GM21576 (cell line): ENCODE results near the gene SUSD5.

Experiments
- ATAC-seq: cut with Tn5 transposase; IDR thresholded peaks from one replicate; pipeline ENCODE4 v1.9.1; 2021; ENCODE audit warnings: mild to moderate bottlenecking, moderate library complexity; ENCODE audit not compliant: unreplicated experiment

SUSD5 gene

DNA sequence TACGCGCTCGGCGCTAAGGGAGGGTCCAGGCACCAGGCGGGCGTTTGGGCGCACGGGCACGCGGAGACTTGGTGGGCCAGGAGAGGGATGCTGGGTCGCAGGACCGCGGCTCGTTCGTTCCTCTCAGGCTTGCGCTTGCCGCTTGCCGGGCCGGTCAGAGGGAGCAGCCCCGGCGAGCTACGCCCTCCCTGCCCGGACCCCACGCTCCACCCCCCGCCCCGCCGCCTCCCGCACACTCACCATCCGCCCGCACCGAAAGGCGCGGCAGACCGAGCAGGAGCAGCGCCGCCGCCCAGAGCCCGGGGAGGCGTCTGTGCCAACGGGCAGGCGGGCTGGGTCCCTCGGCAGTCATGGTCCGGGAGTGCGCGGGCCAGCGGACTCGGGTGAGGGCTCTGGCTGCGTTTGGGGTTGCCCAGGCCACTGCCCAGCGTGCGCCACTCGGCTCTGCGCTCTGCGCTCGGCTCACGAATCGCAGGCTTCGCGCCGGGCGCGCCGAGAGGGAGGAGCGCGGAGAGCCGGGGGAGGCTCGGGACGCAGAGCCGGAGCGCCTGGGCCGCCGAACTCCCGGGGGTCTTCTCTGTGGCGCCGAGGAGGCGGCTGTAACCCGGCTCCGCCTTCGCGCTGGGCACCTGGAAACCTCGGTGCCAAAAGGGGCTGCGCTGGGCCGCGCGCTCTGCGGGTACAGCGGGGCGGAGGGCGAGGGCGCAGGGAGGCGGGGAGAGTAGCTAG is at the start of gene SUSD5:
SUSD5 (minus strand) TSS at position 365 of the 729 bp plus-strand sequence; CDS start at position 352, 13 bp downstream.
- ATAC-seq, result no peak

DNA sequence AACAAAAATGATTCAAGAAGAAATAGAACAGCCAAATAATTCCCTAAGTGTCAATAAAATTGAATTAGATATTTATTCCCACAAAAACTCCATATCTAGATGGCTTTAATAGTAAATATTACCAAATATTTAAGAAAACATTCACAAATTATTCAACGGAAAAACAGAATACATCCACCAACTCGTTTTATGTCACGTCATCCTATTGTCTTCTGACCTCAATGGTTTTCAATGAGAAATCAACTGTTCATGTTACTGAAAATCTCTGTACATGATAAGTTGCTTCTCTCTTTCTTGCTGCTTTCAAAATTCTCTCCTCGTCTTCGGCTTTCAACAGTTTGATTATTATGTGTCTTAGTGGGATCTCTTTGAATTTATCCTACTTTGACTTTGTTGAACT is 41.5 kb upstream of the SUSD5 start:
- ATAC-seq, result no peak

DNA sequence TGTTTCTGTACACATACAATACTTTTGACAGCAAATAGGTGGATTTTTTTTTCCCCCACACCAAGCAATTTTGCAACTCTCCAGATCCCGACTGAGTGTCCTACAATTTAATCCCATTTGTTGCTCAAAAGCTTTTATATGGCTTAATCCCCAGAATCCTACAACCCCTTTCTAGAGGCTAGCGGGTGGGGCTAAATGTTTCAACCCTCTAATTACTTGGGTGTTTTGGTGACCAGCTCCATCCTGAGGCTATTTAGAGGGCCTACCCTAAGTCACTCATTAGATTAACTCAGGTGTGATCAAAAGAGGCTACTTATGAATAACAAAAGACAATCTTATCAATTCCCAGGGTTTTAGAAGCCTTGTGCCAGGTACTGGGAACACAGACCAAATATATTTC is 37.6 kb upstream of the SUSD5 start:
- no peak for ATAC-seq

DNA sequence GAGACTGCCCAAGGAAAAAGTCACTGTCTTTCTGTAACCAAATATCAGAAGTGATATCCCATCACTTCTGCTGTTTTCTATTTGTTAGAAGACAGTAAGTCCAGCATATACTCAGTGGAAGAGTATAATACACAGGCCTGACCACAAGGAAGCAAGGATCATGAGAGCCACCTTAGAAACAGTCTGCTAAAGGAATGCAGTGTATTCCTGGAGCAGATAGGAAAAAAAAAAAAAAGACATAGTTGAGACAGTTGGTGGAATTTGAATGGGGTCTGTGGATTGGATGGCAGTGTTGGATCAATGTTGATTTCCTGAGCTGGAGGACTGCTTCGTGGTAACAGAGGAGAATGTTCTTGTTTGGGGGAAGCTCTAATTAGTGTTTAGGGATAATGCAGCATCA is 32.1 kb upstream of the SUSD5 start:
- no peak for ATAC-seq

DNA sequence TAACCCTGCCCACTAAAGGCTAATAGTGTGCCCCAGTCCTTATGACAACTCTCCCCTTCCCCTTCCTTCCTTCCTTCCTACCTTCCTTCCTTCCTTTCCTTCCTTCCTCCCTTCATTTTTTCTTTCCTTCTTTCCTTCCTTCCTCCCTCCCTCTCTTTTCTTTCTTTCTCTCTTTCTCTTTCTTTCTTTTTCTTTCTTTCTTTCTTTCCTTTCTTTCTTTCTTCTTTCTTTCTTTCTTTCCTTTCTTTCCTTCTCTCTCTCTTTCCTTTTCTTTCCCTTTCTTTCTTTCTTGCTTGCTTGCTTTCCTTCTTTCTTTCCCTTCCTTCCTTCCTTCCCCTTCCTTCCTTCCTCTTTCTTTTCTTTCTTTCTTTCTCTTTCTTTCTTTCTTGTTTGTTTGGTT is 28.2 kb upstream of the SUSD5 start:
- ATAC-seq, result no peak

DNA sequence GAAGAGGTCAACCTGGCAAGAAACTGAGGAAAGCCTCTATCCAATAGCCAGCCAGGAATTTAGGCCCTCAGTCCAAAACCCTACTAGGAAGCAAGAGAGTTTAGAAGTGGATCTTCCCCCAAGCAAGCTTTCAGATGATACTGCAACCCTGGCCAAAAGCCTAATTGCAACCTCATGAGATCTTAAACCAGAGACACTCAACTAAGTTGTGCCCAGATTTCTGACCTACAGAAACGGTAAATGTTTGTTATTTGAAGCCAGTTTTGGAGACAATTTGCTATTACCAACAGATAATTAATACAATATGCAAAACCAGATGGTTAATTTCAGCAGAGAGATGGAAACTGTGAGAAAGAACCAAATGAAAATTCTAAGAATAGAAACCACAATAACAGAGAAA is 21.7 kb upstream of the SUSD5 start:
- no peak for ATAC-seq

DNA sequence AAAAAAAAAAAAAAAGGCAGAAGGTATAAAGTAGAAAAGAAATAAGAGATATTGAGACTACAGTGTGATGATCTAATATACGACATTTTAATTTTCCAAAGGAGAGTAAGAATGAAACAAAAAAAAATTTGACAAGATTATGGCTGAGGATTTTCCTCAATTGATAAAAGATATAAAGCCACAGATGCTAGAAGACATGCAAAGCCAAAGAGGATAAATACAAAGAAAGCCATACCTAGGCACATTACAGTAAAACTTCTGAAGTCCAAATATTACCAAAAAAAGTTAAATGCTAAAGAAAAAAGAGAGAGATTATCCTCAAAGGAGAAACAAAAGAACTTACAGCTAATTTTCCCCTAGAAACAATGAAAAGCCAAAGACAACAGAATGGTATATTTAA is 20.3 kb upstream of the SUSD5 start:
- no peak for ATAC-seq

DNA sequence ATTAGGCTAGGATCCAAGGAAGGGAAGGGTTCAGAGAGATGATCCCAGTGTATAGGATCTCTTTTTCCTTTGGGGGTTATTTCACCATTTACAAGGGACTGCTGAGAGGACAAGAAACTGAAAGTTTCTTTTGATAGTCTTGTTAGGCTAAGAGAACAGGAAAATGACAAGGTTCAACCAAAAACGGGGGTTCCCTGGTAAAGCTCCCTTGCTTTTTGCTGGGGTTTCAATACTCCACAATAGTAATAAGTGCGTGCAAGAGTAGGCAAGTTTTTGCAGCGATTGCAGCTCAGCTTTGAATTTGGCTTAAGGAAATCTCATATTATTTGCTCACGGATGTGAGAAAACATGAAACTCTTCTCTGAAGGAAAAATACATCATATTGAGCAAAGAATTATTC is 18.8 kb upstream of the SUSD5 start:
- no peak for ATAC-seq

DNA sequence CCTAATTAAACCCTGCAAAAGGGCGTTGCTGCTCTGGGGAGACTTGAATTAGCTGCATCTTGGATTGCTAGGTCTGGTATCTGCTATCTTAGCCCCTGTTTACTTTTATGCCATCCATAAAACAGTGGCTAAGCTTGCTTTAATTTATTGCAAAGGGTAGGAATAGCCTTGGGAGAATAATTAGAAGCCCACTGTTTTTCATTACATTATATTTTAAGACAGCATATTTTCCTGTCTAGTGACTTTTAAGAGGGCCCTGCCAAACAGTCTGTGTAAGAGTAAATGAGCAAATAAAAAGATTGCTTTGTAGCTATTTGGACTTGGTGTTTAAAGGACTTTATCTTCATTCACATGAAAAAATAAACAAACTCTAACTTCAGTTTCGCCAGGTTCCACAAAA is 17.4 kb upstream of the SUSD5 start:
- ATAC-seq, result no peak

DNA sequence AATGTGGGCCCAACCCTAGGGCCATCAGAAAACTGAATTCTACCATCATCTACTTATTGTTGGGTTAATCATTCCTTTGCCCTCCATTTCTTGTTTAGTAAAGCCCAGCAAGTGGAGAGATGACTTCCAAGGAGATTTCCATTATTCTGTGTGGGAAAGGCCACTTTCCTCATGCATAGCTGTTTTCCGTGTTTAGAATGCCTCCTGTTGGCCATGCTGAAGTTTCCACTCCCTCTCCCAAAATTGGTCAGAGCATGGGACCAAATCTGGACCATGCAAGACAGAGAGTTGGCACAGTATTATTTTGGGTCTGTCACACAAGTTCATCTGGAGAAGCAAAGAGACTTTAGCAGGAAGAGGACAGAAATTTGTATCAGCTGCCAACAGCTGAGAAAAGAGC is 15.3 kb upstream of the SUSD5 start:
- ATAC-seq, result no peak

DNA sequence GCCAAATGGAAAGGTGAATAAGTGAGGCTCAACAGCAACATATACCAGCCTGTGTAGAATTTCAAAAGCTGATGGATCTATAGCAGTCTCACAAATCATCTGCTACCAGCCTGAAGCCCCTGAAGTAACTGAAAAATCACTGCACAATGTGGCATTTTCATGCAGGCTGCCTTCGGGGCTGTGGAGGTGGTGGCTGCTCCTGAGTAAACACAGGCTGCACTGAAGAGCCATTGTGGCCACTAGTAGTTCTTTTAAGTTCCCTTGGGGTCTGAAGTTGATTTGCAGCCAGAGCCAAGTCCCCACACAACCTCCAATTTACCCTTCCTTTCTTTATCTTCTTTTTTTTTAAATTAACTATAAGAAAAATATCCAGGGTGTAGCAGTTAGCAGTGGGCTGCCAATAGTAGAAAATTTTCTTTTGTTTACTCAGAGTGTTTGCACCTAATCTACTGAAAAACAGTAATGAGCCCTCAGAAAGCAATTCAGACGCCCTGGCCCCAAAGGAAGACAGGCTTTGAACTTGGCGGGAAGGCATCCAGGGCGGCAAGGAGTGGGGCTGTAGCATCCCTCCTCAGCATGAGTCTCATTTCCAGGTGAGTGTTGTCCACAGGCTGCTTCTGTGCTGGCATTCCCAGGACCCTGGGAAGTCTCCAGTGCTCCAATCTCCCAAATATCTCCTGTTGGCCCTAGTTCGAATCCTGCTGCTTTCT is 13.3 kb upstream of the SUSD5 start:
- ATAC-seq, result no peak

DNA sequence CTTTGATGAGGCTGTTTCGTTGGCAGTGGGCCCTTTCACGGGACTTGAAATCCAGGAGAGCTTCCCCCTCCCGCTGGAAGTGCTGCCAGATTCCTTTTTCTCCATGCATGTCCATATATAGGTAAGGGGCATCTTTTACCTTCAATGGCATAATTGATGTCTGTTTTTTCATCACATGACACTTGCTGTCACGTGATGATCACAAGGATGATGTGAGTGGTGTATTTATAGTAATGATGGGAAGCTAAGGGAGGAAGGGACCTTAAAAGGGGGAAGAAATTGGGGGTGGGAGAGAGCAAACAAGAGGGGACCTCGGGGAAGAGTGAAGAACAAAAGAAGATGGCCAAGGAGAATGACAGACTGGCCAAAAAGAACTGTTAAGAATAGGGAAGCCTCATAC is 11.3 kb upstream of the SUSD5 start:
- no peak for ATAC-seq

DNA sequence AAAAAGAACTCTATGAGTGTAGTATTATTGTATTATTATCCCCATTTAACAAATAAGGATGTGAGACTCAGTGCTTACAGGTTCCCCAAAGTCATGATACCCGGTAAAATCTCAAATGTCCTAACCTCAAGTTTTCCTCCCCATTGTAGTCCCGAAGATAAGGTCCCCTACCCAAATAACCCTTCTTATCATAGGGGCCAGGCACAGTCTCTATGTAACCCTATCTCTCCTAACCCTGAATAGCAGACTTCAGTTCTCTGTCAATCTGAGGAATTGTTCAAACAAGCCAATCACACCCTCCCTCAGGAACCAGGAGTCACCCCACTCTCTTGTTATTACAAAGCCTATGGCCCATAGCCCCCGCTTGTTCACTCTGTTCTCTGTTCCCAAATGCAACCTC is 10.5 kb upstream of the SUSD5 start:
- no peak for ATAC-seq

DNA sequence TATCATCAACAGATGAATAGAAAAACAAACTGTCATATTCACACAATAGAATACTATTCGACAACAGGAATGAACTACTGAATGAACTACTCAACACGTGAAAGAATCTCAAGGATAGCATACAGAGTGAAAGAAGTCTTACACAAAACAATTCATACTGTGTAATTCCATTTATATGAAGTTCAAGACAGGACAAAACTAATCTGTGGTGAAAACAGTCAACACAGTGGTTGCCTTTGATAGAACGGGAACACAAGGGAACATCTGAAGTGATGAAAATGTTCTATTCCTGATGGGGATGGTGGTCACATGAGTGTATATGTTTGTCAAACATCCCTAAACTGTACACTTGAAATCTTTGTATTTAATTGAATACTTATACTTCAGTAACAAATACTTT is 2.6 kb upstream of the SUSD5 start:
- no peak for ATAC-seq

DNA sequence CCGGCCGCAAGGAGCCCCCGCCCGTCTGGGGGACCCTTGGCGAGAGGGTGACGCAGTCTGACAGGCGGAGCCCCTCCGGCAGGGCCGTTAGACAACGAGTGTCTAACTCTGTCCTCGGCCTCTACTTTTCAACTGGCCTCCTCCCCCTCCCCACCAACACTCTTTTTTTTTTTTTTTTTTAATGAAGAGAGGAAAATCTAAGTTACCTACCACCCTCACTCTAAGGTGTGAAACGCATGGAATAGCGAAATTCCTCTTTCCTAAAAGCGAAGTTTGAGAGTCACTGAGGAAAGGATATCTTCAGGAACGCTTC is 521 bp upstream of the SUSD5 start:
- no peak for ATAC-seq

DNA sequence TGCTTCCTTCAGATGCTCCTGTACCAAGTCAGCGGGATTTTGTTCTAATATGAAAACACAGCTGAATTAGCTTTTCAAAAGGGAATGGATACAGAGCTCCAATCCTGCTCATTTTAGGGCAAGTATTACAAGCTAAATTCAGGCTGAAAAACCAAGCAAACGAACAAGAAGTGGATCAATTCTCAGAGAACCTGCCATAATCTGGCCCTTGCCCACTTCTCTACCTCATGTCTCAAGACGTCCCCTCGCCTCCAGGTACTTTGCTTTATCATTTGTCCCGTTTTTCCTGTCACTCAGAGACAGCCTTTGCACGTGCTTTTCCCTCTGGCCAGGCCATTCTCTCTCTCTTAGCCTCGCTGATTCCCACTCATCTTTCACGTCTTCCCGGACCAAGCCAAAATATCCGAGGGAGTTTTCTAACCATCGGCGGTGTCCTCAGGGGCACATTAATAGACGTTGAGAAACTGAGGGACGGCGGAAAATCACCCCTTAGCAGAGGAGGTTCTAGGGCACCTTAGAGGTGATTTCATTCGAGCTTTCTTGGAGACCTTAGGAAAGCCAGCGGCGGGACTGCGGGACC is 654 bp downstream of the SUSD5 start:
- ATAC-seq, result no peak

DNA sequence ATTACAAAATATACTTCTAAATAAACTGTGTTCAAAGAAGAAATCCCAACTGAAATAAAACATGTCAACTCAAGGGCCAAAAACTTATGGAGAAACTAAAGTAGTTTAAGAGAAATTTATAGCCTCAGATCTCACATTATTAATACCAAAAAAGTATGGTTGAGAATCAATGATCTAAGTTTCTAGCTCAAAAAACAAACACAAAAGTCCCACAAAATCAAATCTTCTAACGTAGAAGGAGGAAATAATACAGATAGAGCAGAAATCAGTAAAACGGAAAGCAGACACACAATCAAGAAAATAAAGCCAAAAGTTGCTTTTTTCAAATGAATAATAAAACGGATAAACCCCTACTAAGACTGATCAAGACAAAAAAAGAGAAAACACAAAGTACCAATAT is 2.9 kb downstream of the SUSD5 start:
- no peak for ATAC-seq

DNA sequence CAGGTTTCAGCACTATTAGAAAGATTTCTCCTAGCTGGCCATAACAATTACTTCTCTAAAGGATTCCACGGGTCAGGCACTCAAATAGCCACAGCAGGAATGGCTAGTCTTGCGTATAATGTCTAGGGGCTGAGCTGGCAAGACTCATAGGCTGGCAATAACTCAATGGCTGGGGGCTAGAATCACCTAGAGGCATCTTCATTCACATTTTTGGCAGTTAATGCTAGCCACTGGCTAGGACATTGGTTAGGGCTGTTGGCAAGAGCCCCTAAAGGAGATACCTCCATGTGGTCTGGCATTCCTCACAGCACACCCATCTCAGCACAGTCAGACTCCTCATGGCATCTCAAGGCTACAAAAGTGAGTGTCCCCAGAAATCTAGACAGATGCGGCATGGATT is 6.2 kb downstream of the SUSD5 start:
- no peak for ATAC-seq

DNA sequence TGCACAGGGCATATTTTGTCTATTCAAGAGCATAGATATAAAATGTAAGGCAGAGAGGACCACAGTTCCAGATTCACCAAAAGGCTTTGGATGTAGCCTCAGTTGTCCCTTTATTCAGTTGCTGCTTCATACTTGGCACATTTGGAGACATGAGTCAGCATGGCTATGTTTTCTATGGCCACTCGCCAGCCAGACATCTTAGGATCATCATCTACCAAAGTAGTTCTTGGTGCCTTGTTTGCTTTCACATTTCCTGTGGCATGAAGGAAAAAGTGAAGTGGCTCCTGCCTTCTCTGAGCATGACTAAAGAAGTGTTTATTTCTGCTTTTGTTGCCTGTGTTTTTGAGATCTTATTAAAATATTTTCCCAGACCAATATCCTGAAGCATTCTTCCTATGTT is 7.2 kb downstream of the SUSD5 start:
- no peak for ATAC-seq

DNA sequence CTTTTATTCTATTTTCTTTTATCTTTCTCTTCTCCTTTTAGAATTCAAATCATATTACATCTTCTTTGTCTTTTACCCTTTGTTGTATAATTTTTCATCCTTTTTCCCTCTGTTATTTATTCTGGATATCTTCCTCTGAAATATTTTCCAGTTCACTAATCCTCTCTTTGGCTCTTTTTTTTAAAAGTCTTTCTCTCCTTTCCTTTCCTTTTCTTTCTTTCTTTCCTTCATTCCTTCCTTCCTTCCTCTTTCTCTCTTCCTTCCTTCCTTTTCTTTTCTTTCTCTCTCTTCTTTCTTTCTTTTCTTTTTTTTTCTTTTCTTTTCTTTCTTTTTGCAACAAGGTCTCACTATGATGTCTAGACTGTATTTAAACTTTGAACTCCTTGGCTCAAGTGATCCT is 9.3 kb downstream of the SUSD5 start:
- ATAC-seq, result no peak

DNA sequence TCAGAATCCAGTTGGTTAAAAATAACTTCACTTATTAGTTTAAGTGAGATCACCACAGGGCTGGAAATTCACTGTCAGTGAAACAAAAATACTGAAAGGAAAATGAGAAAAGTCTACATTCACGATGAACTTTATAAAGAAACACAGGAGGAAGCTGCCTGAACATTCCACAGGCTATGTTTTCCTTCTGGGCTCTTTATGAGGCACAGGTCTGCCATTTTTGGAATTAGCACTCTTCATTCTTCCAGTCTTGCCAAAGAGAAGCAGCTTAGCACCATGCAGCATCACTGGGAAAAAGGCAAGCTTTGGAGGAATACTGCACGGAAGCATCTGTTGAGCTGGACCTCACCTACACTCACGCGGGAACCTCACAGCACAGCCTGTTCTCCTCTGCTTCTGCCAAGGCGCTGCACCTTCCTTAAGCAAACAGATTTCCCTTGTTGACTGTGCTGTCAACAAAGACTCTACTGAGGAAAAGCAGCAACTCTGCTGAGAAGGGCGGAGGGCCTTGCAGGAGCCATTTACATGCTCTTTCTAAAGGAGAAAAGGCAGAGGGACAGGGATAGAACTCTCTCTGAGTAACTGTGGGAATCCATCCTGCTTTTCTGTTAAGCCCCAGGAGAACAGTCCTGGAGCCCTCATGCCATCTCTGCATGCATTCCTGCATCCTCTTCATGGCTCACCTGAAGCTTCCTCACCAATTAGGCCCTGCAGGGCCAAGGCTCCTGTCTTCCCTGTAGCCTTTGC is 15.7 kb downstream of the SUSD5 start:
- no peak for ATAC-seq

DNA sequence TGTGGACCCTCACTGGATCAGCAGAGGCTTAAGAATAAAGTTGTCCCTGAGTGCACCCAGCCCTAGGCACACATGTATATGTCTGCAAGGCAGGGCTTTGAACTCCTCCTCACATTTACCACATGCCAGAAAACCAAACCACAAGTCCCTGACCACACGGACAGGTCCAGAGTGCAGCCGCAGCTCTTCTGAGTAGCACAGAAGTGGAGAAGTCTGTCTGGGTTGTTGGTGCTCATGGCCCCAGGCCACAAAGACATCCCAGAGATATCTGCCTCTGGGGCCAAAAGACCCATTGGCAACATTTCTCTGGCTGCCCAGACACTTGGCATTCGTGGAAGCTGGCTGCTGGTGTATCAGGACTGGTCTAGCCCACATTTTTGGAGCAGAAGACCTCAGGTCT is 17.4 kb downstream of the SUSD5 start:
- no peak for ATAC-seq
